K562 (cell line): ENCODE data around the gene SPCS3. TPM values are rescaled to one million over a fixed set of nuclear protein-coding genes. Genes with fewer than 3 reads are reported as not detected.

ENCODE experiments used
- ATAC-seq: fragments of 200-7000 bp; cut with Tn5 transposase; 3 replicates; pipeline ENCODE4 v1.9.1; 2020; ENCODE audit warnings: moderate library complexity
- BruUV-seq: library from RNA; stranded (reverse); fragments of 400-500 nt; replicated peaks from 2 replicates; lab custom pipeline; 2021; lab: Mats Ljungman, UMichigan
- CTCF ChIA-PET: fragments of 300-600 bp; formaldehyde crosslinking; extraction: SDS; loops from one replicate; lab custom pipeline; 2021; ENCODE audit warnings: low intra/inter-chr PET ratio; lab: Yijun Ruan, JAX
- POLR2A ChIA-PET: fragments of 300-600, 350-650 bp; sonication (Branson Sonifier 250); formaldehyde crosslinking; extraction: SDS; loops from one replicate; lab custom pipeline; 2021; ENCODE audit warnings: antibody characterized with exemption, inconsistent platforms; lab: Yijun Ruan, JAX
- DNase-seq, 4 experiments: peaks; one replicate each; pipeline versions ENCODE4 v3.0.0 to v3.0.0-alpha.2; 2011 to 2018; ENCODE audit warnings: low spot score in 3 of 4, mixed read lengths in 3 of 4; ENCODE audit errors: extremely low read depth in 1 of 4
- FAIRE-seq: peaks from 2 replicates; lab custom pipeline; 2011; peaks lifted over from hg19 to GRCh38; lab: Jason Lieb, UNC
- H2AFZ ChIP-seq: 2 replicates; pipeline ENCODE4 v1.6.0; 2011; ENCODE audit warnings: low read depth, low read length, control low read depth, inconsistent platforms
- H3K27ac ChIP-seq: fragments of 200-600 bp; 3 replicates; pipeline ENCODE4 v1.8.0; 2011; ENCODE audit warnings: low read depth, mild to moderate bottlenecking, control low read depth, inconsistent platforms, low read length, moderate library complexity, mixed read lengths; ENCODE audit errors: extremely low read depth
- H3K27me3 ChIP-seq, 2 experiments: fragments of 300-600 bp in 1 of 2; 2 replicates in 1 of 2; 3 replicates in 1 of 2; pipeline versions ENCODE4 v1.6.0 to v1.8.0; 2011; ENCODE audit warnings: inconsistent platforms in 2 of 2, low read length in 2 of 2, mild to moderate bottlenecking in 1 of 2, mixed read lengths in 1 of 2, moderate library complexity in 1 of 2; ENCODE audit not compliant: control insufficient read depth in 2 of 2, insufficient read depth in 2 of 2
- H3K36me3 ChIP-seq: fragments of 300-600 bp; 3 replicates; pipeline ENCODE4 v1.8.0; 2011; ENCODE audit warnings: mild to moderate bottlenecking, low read length, inconsistent platforms; ENCODE audit not compliant: control insufficient read depth, insufficient read depth
- H3K4me1 ChIP-seq, 2 experiments: fragments of 200-600 bp in 1 of 2; replicated peaks in 1 of 2; 2 replicates in 1 of 2; 3 replicates in 1 of 2; pipeline versions ENCODE4 v1.5.1 to v1.8.0; 2011; ENCODE audit warnings: inconsistent platforms in 2 of 2, low read length in 2 of 2, mild to moderate bottlenecking in 1 of 2, mixed read lengths in 1 of 2, moderate library complexity in 1 of 2; ENCODE audit not compliant: control insufficient read depth in 2 of 2, insufficient read depth in 2 of 2
- H3K4me2 ChIP-seq: 2 replicates; pipeline ENCODE4 v1.6.1; 2011; ENCODE audit warnings: low read length, control low read depth, inconsistent platforms, mixed read lengths; ENCODE audit not compliant: insufficient read depth
- H3K4me3 ChIP-seq: fragments of 200-600 bp; sonication (generic), shearing (Covaris generic); 2 replicates; pipeline ENCODE4 v1.5.1; 2016; ENCODE audit warnings: control low read depth, inconsistent platforms
- H3K79me2 ChIP-seq: fragments of 200-600 bp; 3 replicates; pipeline ENCODE4 v1.8.0; 2011; ENCODE audit warnings: low read length, inconsistent platforms; ENCODE audit not compliant: control insufficient read depth, insufficient read depth
- H3K9ac ChIP-seq, 2 experiments: 2 replicates each; pipeline versions ENCODE4 v1.6.0 to v1.6.1; 2011; ENCODE audit warnings: low read depth in 2 of 2, low read length in 2 of 2, control low read depth in 1 of 2, inconsistent platforms in 1 of 2, mild to moderate bottlenecking in 1 of 2, mixed read lengths in 1 of 2; ENCODE audit not compliant: insufficient read depth in 1 of 2
- H3K9me1 ChIP-seq: one replicate; pipeline ENCODE4 v1.6.0; 2011; ENCODE audit warnings: inconsistent platforms, mild to moderate bottlenecking, low read length, moderate library complexity; ENCODE audit not compliant: control insufficient read depth, insufficient read depth
- H3K9me3 ChIP-seq: replicated peaks from 2 replicates; pipeline ENCODE4 v1.5.1; 2011; ENCODE audit warnings: low read depth, low read length, inconsistent platforms; ENCODE audit not compliant: control insufficient read depth, insufficient read depth
- H4K20me1 ChIP-seq: replicated peaks from 2 replicates; pipeline ENCODE4 v1.6.1; 2011; ENCODE audit warnings: low read length, inconsistent platforms, mixed read lengths; ENCODE audit not compliant: control insufficient read depth, insufficient read depth
- ARID2 ChIP-seq: fragments of 450-650 bp; IDR thresholded peaks from 2 replicates; pipeline ENCODE4 v1.6.1; 2017; ENCODE audit warnings: antibody characterized with exemption, mild to moderate bottlenecking
- CBFA2T2 ChIP-seq: fragments of 450-650 bp; conservative IDR thresholded peaks from 2 replicates; pipeline ENCODE4 v1.6.1; 2017; ENCODE audit warnings: mild to moderate bottlenecking
- GABPA ChIP-seq: fragments of 200-800 bp; sonication (Bioruptor generic); conservative IDR thresholded peaks from 2 replicates; pipeline ENCODE4 v1.6.1; 2016; ENCODE audit warnings: low read depth, missing genetic modification characterization, missing compliant biosample characterization
- HDAC2 ChIP-seq: fragments of 450-650 bp; IDR thresholded peaks from 2 replicates; pipeline ENCODE4 v1.6.1; 2016; ENCODE audit warnings: mild to moderate bottlenecking
- HMG20B ChIP-seq: fragments of 250-450 bp; sonication (Bioruptor Pico); IDR thresholded peaks from 2 replicates; pipeline ENCODE4 v1.5.0; 2021; ENCODE audit warnings: mild to moderate bottlenecking
- NR2C2 ChIP-seq, 2 experiments: fragments of 200-800 bp in 1 of 2; sonication (Bioruptor generic) in 1 of 2; sonication (generic) in 1 of 2; formaldehyde crosslinking in 1 of 2; IDR thresholded peaks; 2 replicates each; pipeline versions ENCODE4 v1.6.1 to v1.8.0; 2016 to 2022; ENCODE audit warnings: mild to moderate bottlenecking in 1 of 2, missing compliant biosample characterization in 1 of 2, missing genetic modification characterization in 1 of 2, missing genetic modification reagents in 1 of 2
- SRF ChIP-seq, 2 experiments: fragments of 250-450, 450-650 bp in 1 of 2; sonication (Bioruptor Pico) in 1 of 2; sonication (generic) in 1 of 2; formaldehyde crosslinking; IDR thresholded peaks; 2 replicates each; pipeline versions ENCODE4 v1.5.0 to v1.5.1; 2020 to 2022; ENCODE audit warnings: mild to moderate bottlenecking in 1 of 2, missing genetic modification reagents in 1 of 2
- TAF15 ChIP-seq: fragments of 200-400 bp; formaldehyde crosslinking; IDR thresholded peaks from 2 replicates; pipeline ENCODE4 v1.6.1; 2017; ENCODE audit warnings: mild to moderate bottlenecking, low read depth, low read length, moderate library complexity
- TSHZ1 ChIP-seq: fragments of 250-450 bp; sonication (Bioruptor Pico); IDR thresholded peaks from 2 replicates; pipeline ENCODE4 v1.4.0; 2020; ENCODE audit warnings: mild to moderate bottlenecking, moderate library complexity
- ZFX ChIP-seq: sonication (generic); formaldehyde crosslinking; IDR thresholded peaks from 2 replicates; pipeline ENCODE4 v1.8.0; 2022; ENCODE audit warnings: mild to moderate bottlenecking, missing genetic modification reagents, moderate library complexity
- ZNF436 ChIP-seq: fragments of 250-450, 450-650 bp; sonication (Bioruptor Pico); formaldehyde crosslinking; IDR thresholded peaks from 2 replicates; pipeline ENCODE4 v1.7.0; 2020; ENCODE audit warnings: mild to moderate bottlenecking
- ZNF507 ChIP-seq: conservative IDR thresholded peaks from 2 replicates; pipeline ENCODE4 v1.6.1; 2017; ENCODE audit warnings: missing genetic modification characterization, missing compliant biosample characterization
- in situ Hi-C: fragments of 300-500 bp; cut with MboI; formaldehyde crosslinking; loops from 4 replicates; pipeline ENCODE4 v1.15.0; 2018; ENCODE audit warnings: inconsistent platforms, mixed read lengths
- intact Hi-C: fragments of 100-400 bp; cut with micrococcal nuclease; formaldehyde crosslinking; loops from 2 replicates; pipeline ENCODE4 v1.14.2; 2022
- polyA plus RNA-seq, 8 experiments: library from polyadenylated mRNA; depleted of rRNA in 4 of 8; stranded (reverse) in 5 of 8; unstranded in 3 of 8; fragments of >200 nt; fragmentation: Nextera tagmentation in 2 of 8; fragmentation: Illumina TruSeq in 1 of 8; extraction: Ambion mirVana in 2 of 8; extraction: Trizol in 1 of 8; gene quantifications; 2 replicates each; pipeline versions ENCODE4 v1.2.1 to v1.2.3, GENCODE V29; 2011 to 2014; ENCODE audit warnings: inconsistent platforms in 1 of 8, missing spikeins in 1 of 8
- total RNA-seq, 7 experiments: library from RNA; depleted of rRNA in 6 of 7; stranded (reverse); fragments of >200 nt in 6 of 7; fragmentation: Illumina TruSeq in 2 of 7; extraction: Trizol in 2 of 7; gene quantifications; 2 replicates each; pipeline versions ENCODE4 v1.2.1 to v1.2.3, GENCODE V29; 2011 to 2021; ENCODE audit warnings: low replicate concordance in 1 of 7
- TF ChIP-seq, protein P1 (sequence below): fragments of 250-450 bp; sonication (Bioruptor Pico); IDR thresholded peaks from 2 replicates; pipeline ENCODE4 v1.5.1; 2021; ENCODE audit warnings: mild to moderate bottlenecking
- TF ChIP-seq, protein P2 (sequence below): IDR thresholded peaks from 2 replicates; pipeline ENCODE4 v1.6.1; 2016; ENCODE audit warnings: missing genetic modification characterization, missing compliant biosample characterization
- TF ChIP-seq, protein P3 (sequence below): fragments of 450-650 bp; formaldehyde crosslinking; IDR thresholded peaks from 2 replicates; pipeline ENCODE4 v1.4.0; 2020; ENCODE audit warnings: mild to moderate bottlenecking

SPCS3 gene
- total and polyA plus RNA-seq, 9 of the 15 experiments (the other 6 are each of a cell fraction or from before 2014, with no cell fraction given): 64.6 to 196 (median 85.4) TPM

DNA sequence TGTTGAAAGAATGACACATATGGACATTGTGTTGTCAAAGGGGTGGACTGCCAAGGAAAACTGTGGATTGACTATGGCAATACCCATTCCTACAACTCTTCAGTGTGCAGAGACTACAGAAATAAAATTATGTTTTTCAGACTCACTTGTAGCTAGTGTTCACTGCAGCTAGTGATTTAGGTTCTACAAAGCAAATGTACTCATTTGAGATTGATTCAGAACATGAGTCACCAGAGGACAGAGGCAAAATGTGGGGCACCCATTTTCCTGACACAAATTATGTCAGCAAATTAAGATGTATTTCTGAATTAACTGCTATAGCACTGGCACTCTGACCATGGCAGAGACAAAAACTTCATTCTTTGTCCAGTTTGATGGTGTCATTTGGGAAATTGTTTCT, 40.7 kb downstream of the SPCS3 start:
- Histone ChIP-seq H3K4me1 (no peaks in the 10 kb centered on the region), H3K79me2 (no peaks in the 10 kb centered on the region), H3K4me2 (no peak overlapping the region), H2AFZ (no peak overlapping the region), H3K27ac (no peak overlapping the region), H3K36me3 (no peaks in the 10 kb centered on the region), H3K27me3 (no peaks in the 10 kb centered on the region), H3K4me3 (no peak overlapping the region), H3K9me3 (no peaks in the 10 kb centered on the region), H3K9me1 (no peaks in the 10 kb centered on the region), H4K20me1 (no peaks in the 10 kb centered on the region), H3K9ac (no peak overlapping the region)
- ChIA-PET CTCF (no interaction called here), POLR2A (no interaction called here)
- DNase-seq (no peak), FAIRE-seq (no peak), ATAC-seq (no peak)
- intact Hi-C loops (no loop called here), in situ Hi-C loops (no loop called here)
- BruUV-seq: no TSS peak
- TF ChIP-seq HDAC2 (no peak), ZNF507 (tag) (no peak), TSHZ1 (CRISPR knock-in tag) (no peak), HMG20B (CRISPR knock-in tag) (no peak), TAF15 (no peak), ZFX (CRISPR knock-in tag) (no peak), ZNF436 (CRISPR knock-in tag) (no peak), SRF (CRISPR knock-in tag; IDR thresholded peaks at IDR 0.05) (no peak), GABPA (no peak), CBFA2T2 (no peak), NR2C2 (CRISPR knock-in tag; IDR thresholded peaks at IDR 0.05) (no peak), NR2C2 (tag; IDR thresholded peaks at IDR 0.05) (no peak), ARID2 (no peak)
- TF ChIP-seq, protein P1, sequence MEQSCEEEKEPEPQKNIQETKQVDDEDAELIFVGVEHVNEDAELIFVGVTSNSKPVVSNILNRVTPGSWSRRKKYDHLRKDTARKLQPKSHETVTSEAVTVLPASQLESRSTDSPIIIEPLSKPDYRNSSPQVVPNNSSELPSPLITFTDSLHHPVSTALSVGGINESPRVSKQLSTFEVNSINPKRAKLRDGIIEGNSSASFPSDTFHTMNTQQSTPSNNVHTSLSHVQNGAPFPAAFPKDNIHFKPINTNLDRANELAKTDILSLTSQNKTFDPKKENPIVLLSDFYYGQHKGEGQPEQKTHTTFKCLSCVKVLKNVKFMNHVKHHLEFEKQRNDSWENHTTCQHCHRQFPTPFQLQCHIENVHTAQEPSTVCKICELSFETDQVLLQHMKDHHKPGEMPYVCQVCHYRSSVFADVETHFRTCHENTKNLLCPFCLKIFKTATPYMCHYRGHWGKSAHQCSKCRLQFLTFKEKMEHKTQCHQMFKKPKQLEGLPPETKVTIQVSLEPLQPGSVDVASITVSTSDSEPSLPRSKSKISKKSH (CRISPR knock-in tag): no peak
- TF ChIP-seq, protein P2, sequence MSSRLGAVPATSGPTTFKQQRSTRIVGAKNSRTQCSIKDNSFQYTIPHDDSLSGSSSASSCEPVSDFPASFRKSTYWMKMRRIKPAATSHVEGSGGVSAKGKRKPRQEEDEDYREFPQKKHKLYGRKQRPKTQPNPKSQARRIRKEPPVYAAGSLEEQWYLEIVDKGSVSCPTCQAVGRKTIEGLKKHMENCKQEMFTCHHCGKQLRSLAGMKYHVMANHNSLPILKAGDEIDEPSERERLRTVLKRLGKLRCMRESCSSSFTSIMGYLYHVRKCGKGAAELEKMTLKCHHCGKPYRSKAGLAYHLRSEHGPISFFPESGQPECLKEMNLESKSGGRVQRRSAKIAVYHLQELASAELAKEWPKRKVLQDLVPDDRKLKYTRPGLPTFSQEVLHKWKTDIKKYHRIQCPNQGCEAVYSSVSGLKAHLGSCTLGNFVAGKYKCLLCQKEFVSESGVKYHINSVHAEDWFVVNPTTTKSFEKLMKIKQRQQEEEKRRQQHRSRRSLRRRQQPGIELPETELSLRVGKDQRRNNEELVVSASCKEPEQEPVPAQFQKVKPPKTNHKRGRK (tag): no peak
- TF ChIP-seq, protein P3, sequence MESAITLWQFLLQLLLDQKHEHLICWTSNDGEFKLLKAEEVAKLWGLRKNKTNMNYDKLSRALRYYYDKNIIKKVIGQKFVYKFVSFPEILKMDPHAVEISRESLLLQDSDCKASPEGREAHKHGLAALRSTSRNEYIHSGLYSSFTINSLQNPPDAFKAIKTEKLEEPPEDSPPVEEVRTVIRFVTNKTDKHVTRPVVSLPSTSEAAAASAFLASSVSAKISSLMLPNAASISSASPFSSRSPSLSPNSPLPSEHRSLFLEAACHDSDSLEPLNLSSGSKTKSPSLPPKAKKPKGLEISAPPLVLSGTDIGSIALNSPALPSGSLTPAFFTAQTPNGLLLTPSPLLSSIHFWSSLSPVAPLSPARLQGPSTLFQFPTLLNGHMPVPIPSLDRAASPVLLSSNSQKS (CRISPR knock-in tag): no peak
